Stomach (tissue), 4 donors: ENCODE data around the gene INPP5K.

Experiments used
- EP300 ChIP-seq: sonication (generic); formaldehyde crosslinking; IDR thresholded peaks from one replicate; pipeline ENCODE4 v1.6.1; 2017; ENCODE audit warnings: antibody characterized with exemption
- POLR2A ChIP-seq, 4 donors: fragments of 450-650 bp; IDR thresholded peaks; one replicate each; pipeline ENCODE4 v1.6.1; 2016; ENCODE audit warnings: antibody characterized with exemption in 4 of 4, control low read depth in 2 of 4, mild to moderate bottlenecking in 1 of 4, moderate library complexity in 1 of 4
- TF ChIP-seq, protein P1 (sequence below), 7 experiments: fragments of 450-650 bp in 4 of 7; fragments of 200-600 bp in 3 of 7; sonication (generic) in 3 of 7; IDR thresholded peaks; one replicate each; pipeline ENCODE4 v1.5.1; 2016 to 2019; ENCODE audit warnings: antibody characterized with exemption in 7 of 7, control low read depth in 2 of 7, mild to moderate bottlenecking in 1 of 7

DNA sequence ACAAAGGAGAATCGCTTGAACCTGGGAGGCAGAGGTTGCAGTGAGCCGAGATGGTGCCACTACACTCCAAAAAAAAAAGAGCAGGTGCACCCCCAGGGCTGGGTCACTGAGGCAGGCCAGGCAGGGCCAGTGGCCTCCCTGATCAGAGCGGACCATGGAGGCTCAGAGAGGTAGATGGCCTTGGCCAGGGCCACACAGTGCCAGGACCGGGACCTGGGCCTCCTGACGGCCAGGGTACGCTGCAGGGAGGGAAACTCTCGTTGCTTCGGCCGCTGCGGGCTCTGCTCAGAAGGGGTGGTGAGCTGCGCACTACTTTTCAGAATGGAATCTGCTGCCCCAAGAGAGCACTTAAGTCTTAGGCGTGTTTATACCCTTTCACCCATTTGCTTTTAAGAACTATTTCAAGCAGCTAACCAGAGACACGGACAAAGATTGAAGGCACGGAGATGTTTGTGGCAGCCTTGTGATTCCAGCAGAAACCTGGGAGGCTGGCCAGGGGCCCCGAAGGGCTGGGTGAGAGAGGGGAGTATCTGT, 41.0 kb downstream of the INPP5K start:
- TF ChIP-seq POLR2A (IDR thresholded peaks at IDR 0.05) = no peak
- TF ChIP-seq, protein P1, sequence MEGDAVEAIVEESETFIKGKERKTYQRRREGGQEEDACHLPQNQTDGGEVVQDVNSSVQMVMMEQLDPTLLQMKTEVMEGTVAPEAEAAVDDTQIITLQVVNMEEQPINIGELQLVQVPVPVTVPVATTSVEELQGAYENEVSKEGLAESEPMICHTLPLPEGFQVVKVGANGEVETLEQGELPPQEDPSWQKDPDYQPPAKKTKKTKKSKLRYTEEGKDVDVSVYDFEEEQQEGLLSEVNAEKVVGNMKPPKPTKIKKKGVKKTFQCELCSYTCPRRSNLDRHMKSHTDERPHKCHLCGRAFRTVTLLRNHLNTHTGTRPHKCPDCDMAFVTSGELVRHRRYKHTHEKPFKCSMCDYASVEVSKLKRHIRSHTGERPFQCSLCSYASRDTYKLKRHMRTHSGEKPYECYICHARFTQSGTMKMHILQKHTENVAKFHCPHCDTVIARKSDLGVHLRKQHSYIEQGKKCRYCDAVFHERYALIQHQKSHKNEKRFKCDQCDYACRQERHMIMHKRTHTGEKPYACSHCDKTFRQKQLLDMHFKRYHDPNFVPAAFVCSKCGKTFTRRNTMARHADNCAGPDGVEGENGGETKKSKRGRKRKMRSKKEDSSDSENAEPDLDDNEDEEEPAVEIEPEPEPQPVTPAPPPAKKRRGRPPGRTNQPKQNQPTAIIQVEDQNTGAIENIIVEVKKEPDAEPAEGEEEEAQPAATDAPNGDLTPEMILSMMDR (IDR thresholded peaks at IDR 0.05) = no peak
- TF ChIP-seq EP300 = no peak
